Measurements from ENCODE around the gene LRIT2. TPM values are rescaled to one million over a fixed set of nuclear protein-coding genes. Genes with fewer than 3 reads are reported as not detected.

LRIT2 gene
- total RNA-seq, 1 experiment from 2014 or later, result not detected

DNA sequence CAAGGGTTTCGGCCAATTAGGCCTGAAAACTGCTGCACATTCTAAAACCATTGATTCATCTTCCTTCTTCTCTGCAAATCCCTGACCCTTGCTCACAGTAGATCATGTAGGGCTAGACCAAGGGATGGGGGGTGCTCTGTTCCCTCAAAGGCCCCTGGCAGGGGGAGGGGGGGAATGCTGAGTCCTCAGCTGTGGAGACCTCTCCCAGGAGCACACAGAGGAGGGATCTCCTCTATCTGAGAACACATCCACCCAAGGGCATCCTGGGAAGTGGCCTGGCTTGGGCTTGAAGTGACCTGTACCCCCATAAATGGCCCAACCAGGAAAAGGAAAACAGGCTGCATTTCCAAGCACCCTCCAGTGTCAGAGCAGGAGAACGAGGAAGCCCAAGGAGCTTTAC lies 32.0 kb downstream of the LRIT2 start:
- CTCF ChIA-PET, result interaction anchor here (1.6 to 3.1 kb wide), 3 partner anchors 44 to 64 kb away, joined by 5 to 19 read pairs (median 10); no protein-coding TSS in a partner anchor
- TF ChIP-seq, protein P1, sequence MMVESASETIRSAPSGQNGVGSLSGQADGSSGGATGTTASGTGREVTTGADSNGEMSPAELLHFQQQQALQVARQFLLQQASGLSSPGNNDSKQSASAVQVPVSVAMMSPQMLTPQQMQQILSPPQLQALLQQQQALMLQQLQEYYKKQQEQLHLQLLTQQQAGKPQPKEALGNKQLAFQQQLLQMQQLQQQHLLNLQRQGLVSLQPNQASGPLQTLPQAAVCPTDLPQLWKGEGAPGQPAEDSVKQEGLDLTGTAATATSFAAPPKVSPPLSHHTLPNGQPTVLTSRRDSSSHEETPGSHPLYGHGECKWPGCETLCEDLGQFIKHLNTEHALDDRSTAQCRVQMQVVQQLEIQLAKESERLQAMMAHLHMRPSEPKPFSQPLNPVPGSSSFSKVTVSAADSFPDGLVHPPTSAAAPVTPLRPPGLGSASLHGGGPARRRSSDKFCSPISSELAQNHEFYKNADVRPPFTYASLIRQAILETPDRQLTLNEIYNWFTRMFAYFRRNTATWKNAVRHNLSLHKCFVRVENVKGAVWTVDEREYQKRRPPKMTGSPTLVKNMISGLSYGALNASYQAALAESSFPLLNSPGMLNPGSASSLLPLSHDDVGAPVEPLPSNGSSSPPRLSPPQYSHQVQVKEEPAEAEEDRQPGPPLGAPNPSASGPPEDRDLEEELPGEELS (CRISPR knock-in tag; IDR thresholded peaks at IDR 0.05), result no peak
- TF ChIP-seq EMX1 (CRISPR knock-in tag; IDR thresholded peaks at IDR 0.05), result no peak
- no peak for TF ChIP-seq ZNF416 (CRISPR knock-in tag; IDR thresholded peaks at IDR 0.05)
- TF ChIP-seq FOXK1 (CRISPR knock-in tag; IDR thresholded peaks at IDR 0.05), result no peak
- TF ChIP-seq, protein P2, sequence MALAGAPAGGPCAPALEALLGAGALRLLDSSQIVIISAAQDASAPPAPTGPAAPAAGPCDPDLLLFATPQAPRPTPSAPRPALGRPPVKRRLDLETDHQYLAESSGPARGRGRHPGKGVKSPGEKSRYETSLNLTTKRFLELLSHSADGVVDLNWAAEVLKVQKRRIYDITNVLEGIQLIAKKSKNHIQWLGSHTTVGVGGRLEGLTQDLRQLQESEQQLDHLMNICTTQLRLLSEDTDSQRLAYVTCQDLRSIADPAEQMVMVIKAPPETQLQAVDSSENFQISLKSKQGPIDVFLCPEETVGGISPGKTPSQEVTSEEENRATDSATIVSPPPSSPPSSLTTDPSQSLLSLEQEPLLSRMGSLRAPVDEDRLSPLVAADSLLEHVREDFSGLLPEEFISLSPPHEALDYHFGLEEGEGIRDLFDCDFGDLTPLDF (CRISPR knock-in tag; IDR thresholded peaks at IDR 0.05), result no peak
- TF ChIP-seq, protein P3, sequence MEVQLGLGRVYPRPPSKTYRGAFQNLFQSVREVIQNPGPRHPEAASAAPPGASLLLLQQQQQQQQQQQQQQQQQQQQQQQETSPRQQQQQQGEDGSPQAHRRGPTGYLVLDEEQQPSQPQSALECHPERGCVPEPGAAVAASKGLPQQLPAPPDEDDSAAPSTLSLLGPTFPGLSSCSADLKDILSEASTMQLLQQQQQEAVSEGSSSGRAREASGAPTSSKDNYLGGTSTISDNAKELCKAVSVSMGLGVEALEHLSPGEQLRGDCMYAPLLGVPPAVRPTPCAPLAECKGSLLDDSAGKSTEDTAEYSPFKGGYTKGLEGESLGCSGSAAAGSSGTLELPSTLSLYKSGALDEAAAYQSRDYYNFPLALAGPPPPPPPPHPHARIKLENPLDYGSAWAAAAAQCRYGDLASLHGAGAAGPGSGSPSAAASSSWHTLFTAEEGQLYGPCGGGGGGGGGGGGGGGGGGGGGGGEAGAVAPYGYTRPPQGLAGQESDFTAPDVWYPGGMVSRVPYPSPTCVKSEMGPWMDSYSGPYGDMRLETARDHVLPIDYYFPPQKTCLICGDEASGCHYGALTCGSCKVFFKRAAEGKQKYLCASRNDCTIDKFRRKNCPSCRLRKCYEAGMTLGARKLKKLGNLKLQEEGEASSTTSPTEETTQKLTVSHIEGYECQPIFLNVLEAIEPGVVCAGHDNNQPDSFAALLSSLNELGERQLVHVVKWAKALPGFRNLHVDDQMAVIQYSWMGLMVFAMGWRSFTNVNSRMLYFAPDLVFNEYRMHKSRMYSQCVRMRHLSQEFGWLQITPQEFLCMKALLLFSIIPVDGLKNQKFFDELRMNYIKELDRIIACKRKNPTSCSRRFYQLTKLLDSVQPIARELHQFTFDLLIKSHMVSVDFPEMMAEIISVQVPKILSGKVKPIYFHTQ (CRISPR knock-in tag; IDR thresholded peaks at IDR 0.05), result no peak
- no peak for TF ChIP-seq SP1 (CRISPR knock-in tag; conservative IDR thresholded peaks at IDR 0.05)
- TF ChIP-seq, protein P4, sequence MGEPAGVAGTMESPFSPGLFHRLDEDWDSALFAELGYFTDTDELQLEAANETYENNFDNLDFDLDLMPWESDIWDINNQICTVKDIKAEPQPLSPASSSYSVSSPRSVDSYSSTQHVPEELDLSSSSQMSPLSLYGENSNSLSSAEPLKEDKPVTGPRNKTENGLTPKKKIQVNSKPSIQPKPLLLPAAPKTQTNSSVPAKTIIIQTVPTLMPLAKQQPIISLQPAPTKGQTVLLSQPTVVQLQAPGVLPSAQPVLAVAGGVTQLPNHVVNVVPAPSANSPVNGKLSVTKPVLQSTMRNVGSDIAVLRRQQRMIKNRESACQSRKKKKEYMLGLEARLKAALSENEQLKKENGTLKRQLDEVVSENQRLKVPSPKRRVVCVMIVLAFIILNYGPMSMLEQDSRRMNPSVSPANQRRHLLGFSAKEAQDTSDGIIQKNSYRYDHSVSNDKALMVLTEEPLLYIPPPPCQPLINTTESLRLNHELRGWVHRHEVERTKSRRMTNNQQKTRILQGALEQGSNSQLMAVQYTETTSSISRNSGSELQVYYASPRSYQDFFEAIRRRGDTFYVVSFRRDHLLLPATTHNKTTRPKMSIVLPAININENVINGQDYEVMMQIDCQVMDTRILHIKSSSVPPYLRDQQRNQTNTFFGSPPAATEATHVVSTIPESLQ (CRISPR knock-in tag; IDR thresholded peaks at IDR 0.05), result no peak
- TF ChIP-seq, protein P5, sequence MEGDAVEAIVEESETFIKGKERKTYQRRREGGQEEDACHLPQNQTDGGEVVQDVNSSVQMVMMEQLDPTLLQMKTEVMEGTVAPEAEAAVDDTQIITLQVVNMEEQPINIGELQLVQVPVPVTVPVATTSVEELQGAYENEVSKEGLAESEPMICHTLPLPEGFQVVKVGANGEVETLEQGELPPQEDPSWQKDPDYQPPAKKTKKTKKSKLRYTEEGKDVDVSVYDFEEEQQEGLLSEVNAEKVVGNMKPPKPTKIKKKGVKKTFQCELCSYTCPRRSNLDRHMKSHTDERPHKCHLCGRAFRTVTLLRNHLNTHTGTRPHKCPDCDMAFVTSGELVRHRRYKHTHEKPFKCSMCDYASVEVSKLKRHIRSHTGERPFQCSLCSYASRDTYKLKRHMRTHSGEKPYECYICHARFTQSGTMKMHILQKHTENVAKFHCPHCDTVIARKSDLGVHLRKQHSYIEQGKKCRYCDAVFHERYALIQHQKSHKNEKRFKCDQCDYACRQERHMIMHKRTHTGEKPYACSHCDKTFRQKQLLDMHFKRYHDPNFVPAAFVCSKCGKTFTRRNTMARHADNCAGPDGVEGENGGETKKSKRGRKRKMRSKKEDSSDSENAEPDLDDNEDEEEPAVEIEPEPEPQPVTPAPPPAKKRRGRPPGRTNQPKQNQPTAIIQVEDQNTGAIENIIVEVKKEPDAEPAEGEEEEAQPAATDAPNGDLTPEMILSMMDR (IDR thresholded peaks at IDR 0.05), result no peak
- TF ChIP-seq CBFB (CRISPR knock-in tag; IDR thresholded peaks at IDR 0.05; ENCODE audit: low read depth), result no peak
- TF ChIP-seq ZNF219 (CRISPR knock-in tag; IDR thresholded peaks at IDR 0.05; ENCODE audit: borderline replicate concordance), result no peak
- no peak for TF ChIP-seq ATF1 (CRISPR knock-in tag; IDR thresholded peaks at IDR 0.05)
- no peak for TF ChIP-seq ZBTB21 (CRISPR knock-in tag; IDR thresholded peaks at IDR 0.05; ENCODE audit: borderline replicate concordance)
- TF ChIP-seq RORB (CRISPR knock-in tag; IDR thresholded peaks at IDR 0.05), result no peak
- TF ChIP-seq, protein P6, sequence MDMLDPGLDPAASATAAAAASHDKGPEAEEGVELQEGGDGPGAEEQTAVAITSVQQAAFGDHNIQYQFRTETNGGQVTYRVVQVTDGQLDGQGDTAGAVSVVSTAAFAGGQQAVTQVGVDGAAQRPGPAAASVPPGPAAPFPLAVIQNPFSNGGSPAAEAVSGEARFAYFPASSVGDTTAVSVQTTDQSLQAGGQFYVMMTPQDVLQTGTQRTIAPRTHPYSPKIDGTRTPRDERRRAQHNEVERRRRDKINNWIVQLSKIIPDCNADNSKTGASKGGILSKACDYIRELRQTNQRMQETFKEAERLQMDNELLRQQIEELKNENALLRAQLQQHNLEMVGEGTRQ (CRISPR knock-in tag; IDR thresholded peaks at IDR 0.05), result no peak
- no peak for TF ChIP-seq PRRX2 (CRISPR knock-in tag; IDR thresholded peaks at IDR 0.05)
- no peak for TF ChIP-seq RELA (CRISPR knock-in tag; IDR thresholded peaks at IDR 0.05; ENCODE audit: borderline replicate concordance)
- TF ChIP-seq, protein P7, sequence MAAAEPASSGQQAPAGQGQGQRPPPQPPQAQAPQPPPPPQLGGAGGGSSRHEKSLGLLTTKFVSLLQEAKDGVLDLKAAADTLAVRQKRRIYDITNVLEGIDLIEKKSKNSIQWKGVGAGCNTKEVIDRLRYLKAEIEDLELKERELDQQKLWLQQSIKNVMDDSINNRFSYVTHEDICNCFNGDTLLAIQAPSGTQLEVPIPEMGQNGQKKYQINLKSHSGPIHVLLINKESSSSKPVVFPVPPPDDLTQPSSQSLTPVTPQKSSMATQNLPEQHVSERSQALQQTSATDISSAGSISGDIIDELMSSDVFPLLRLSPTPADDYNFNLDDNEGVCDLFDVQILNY (CRISPR knock-in tag; IDR thresholded peaks at IDR 0.05), result no peak
- H3K4me1 Mint-ChIP-seq, result peaks cover 9% of the 10 kb centered on the region; the same call in 1 of the 2 replicates
- peaks cover 53% of the 10 kb centered on the region for H3K27me3 Mint-ChIP-seq (ENCODE audit: low read depth)
- POLR2A ChIA-PET, result interaction anchor here (0.6 kb wide), 1 partner anchor 36 kb away, joined by 3 read pairs; no protein-coding TSS in a partner anchor
- ATAC-seq (no peak), DNase-seq (ENCODE audit: low spot score) (no peak)
- H3K36me3 Mint-ChIP-seq, result no peaks in the 10 kb centered on the region
- H3K4me3 Mint-ChIP-seq, result no peak overlapping the region
- no peak overlapping the region for H3K27ac Mint-ChIP-seq
- H3K9me3 Mint-ChIP-seq, result no peaks in the 10 kb centered on the region
